K562 (cell line): Measurements from ENCODE around the gene CTDSP2. TPM values are rescaled to one million over a fixed set of nuclear protein-coding genes. Genes with fewer than 3 reads are reported as not detected.

ENCODE experiments used
- ATAC-seq: fragments of 200-7000 bp; cut with Tn5 transposase; 3 replicates; pipeline ENCODE4 v1.9.1; 2020; ENCODE audit warnings: moderate library complexity
- BruUV-seq: library from RNA; stranded (reverse); fragments of 400-500 nt; replicated peaks from 2 replicates; lab custom pipeline; 2021; lab: Mats Ljungman, UMichigan
- CTCF ChIA-PET: fragments of 300-600 bp; formaldehyde crosslinking; extraction: SDS; loops from one replicate; lab custom pipeline; 2021; ENCODE audit warnings: low intra/inter-chr PET ratio; lab: Yijun Ruan, JAX
- POLR2A ChIA-PET: fragments of 300-600, 350-650 bp; sonication (Branson Sonifier 250); formaldehyde crosslinking; extraction: SDS; loops from one replicate; lab custom pipeline; 2021; ENCODE audit warnings: antibody characterized with exemption, inconsistent platforms; lab: Yijun Ruan, JAX
- DNase-seq, 4 experiments: peaks; one replicate each; pipeline versions ENCODE4 v3.0.0 to v3.0.0-alpha.2; 2011 to 2018; ENCODE audit warnings: low spot score in 3 of 4, mixed read lengths in 3 of 4; ENCODE audit errors: extremely low read depth in 1 of 4
- FAIRE-seq: peaks from 2 replicates; lab custom pipeline; 2011; peaks lifted over from hg19 to GRCh38; lab: Jason Lieb, UNC
- H2AFZ ChIP-seq: 2 replicates; pipeline ENCODE4 v1.6.0; 2011; ENCODE audit warnings: low read depth, low read length, control low read depth, inconsistent platforms
- H3K27ac ChIP-seq: fragments of 200-600 bp; 3 replicates; pipeline ENCODE4 v1.8.0; 2011; ENCODE audit warnings: low read depth, mild to moderate bottlenecking, control low read depth, inconsistent platforms, low read length, moderate library complexity, mixed read lengths; ENCODE audit errors: extremely low read depth
- H3K27me3 ChIP-seq, 2 experiments: fragments of 300-600 bp in 1 of 2; 2 replicates in 1 of 2; 3 replicates in 1 of 2; pipeline versions ENCODE4 v1.6.0 to v1.8.0; 2011; ENCODE audit warnings: inconsistent platforms in 2 of 2, low read length in 2 of 2, mild to moderate bottlenecking in 1 of 2, mixed read lengths in 1 of 2, moderate library complexity in 1 of 2; ENCODE audit not compliant: control insufficient read depth in 2 of 2, insufficient read depth in 2 of 2
- H3K36me3 ChIP-seq: fragments of 300-600 bp; 3 replicates; pipeline ENCODE4 v1.8.0; 2011; ENCODE audit warnings: mild to moderate bottlenecking, low read length, inconsistent platforms; ENCODE audit not compliant: control insufficient read depth, insufficient read depth
- H3K4me1 ChIP-seq, 2 experiments: fragments of 200-600 bp in 1 of 2; replicated peaks in 1 of 2; 2 replicates in 1 of 2; 3 replicates in 1 of 2; pipeline versions ENCODE4 v1.5.1 to v1.8.0; 2011; ENCODE audit warnings: inconsistent platforms in 2 of 2, low read length in 2 of 2, mild to moderate bottlenecking in 1 of 2, mixed read lengths in 1 of 2, moderate library complexity in 1 of 2; ENCODE audit not compliant: control insufficient read depth in 2 of 2, insufficient read depth in 2 of 2
- H3K4me2 ChIP-seq: 2 replicates; pipeline ENCODE4 v1.6.1; 2011; ENCODE audit warnings: low read length, control low read depth, inconsistent platforms, mixed read lengths; ENCODE audit not compliant: insufficient read depth
- H3K4me3 ChIP-seq: fragments of 200-600 bp; sonication (generic), shearing (Covaris generic); 2 replicates; pipeline ENCODE4 v1.5.1; 2016; ENCODE audit warnings: control low read depth, inconsistent platforms
- H3K79me2 ChIP-seq: fragments of 200-600 bp; 3 replicates; pipeline ENCODE4 v1.8.0; 2011; ENCODE audit warnings: low read length, inconsistent platforms; ENCODE audit not compliant: control insufficient read depth, insufficient read depth
- H3K9ac ChIP-seq, 2 experiments: 2 replicates each; pipeline versions ENCODE4 v1.6.0 to v1.6.1; 2011; ENCODE audit warnings: low read depth in 2 of 2, low read length in 2 of 2, control low read depth in 1 of 2, inconsistent platforms in 1 of 2, mild to moderate bottlenecking in 1 of 2, mixed read lengths in 1 of 2; ENCODE audit not compliant: insufficient read depth in 1 of 2
- H3K9me1 ChIP-seq: one replicate; pipeline ENCODE4 v1.6.0; 2011; ENCODE audit warnings: inconsistent platforms, mild to moderate bottlenecking, low read length, moderate library complexity; ENCODE audit not compliant: control insufficient read depth, insufficient read depth
- H3K9me3 ChIP-seq: replicated peaks from 2 replicates; pipeline ENCODE4 v1.5.1; 2011; ENCODE audit warnings: low read depth, low read length, inconsistent platforms; ENCODE audit not compliant: control insufficient read depth, insufficient read depth
- H4K20me1 ChIP-seq: replicated peaks from 2 replicates; pipeline ENCODE4 v1.6.1; 2011; ENCODE audit warnings: low read length, inconsistent platforms, mixed read lengths; ENCODE audit not compliant: control insufficient read depth, insufficient read depth
- GABPB2 ChIP-seq: fragments of 250-450 bp; sonication (Bioruptor Pico); conservative IDR thresholded peaks from 2 replicates; pipeline ENCODE4 v1.5.1; 2021; ENCODE audit warnings: mild to moderate bottlenecking
- HNRNPK ChIP-seq: fragments of 200-400 bp; formaldehyde crosslinking; IDR thresholded peaks from one replicate; pipeline ENCODE4 v1.6.1; 2018; ENCODE audit warnings: mild to moderate bottlenecking, low read depth, low read length; ENCODE audit not compliant: poor library complexity, severe bottlenecking
- PYGO2 ChIP-seq: fragments of 450-650 bp; IDR thresholded peaks from 2 replicates; pipeline ENCODE4 v1.6.1; 2016; ENCODE audit warnings: mild to moderate bottlenecking, missing genetic modification characterization, moderate library complexity, missing compliant biosample characterization
- SIN3A ChIP-seq, 2 experiments: fragments of 150-350 bp in 1 of 2; IDR thresholded peaks; 2 replicates each; pipeline ENCODE4 v1.6.1; 2011 to 2016; ENCODE audit warnings: borderline replicate concordance in 2 of 2, low read depth in 2 of 2, low read length in 2 of 2, mild to moderate bottlenecking in 2 of 2, moderate library complexity in 2 of 2; ENCODE audit not compliant: control insufficient read depth in 1 of 2
- SMARCE1 ChIP-seq: fragments of 450-650 bp; IDR thresholded peaks from 2 replicates; pipeline ENCODE4 v1.7.1; 2016; ENCODE audit warnings: mild to moderate bottlenecking
- SP1 ChIP-seq: sonication (generic); formaldehyde crosslinking; IDR thresholded peaks from 2 replicates; pipeline ENCODE4 v1.8.1; 2022; ENCODE audit warnings: mild to moderate bottlenecking, missing genetic modification reagents
- TGIF2 ChIP-seq: sonication (generic); formaldehyde crosslinking; IDR thresholded peaks from 2 replicates; pipeline ENCODE4 v1.8.1; 2022; ENCODE audit warnings: mild to moderate bottlenecking, missing genetic modification reagents, moderate library complexity
- ZKSCAN3 ChIP-seq: fragments of 250-450 bp; sonication (Bioruptor Pico); IDR thresholded peaks from 2 replicates; pipeline ENCODE4 v1.4.0; 2020
- ZNF165 ChIP-seq: fragments of 250-450 bp; sonication (Bioruptor Pico); IDR thresholded peaks from 2 replicates; pipeline ENCODE4 v1.4.0; 2020; ENCODE audit warnings: borderline replicate concordance
- ZNF184 ChIP-seq: sonication (generic); formaldehyde crosslinking; IDR thresholded peaks from 2 replicates; pipeline ENCODE4 v1.5.0; 2020; ENCODE audit warnings: missing genetic modification reagents
- ZNF384 ChIP-seq: IDR thresholded peaks from 2 replicates; pipeline ENCODE4 v1.6.1; 2012; ENCODE audit warnings: low read depth, low read length, improper control_type of control experiment
- ZNF830 ChIP-seq: fragments of 250-450 bp; sonication (Bioruptor Pico); IDR thresholded peaks from 2 replicates; pipeline ENCODE4 v1.5.0; 2021; ENCODE audit warnings: mild to moderate bottlenecking
- WGBS: fragments of 100-300 bp; shearing (Covaris generic); methylation state at CpG from one replicate; pipeline ENCODE4 v1.1.6; 2016; ENCODE audit warnings: low coverage, mixed read lengths; ENCODE audit not compliant: insufficient coverage; ENCODE audit errors: missing lambda C conversion rate; 5-methylcytosine and 5-hydroxymethylcytosine counted together
- in situ Hi-C: fragments of 300-500 bp; cut with MboI; formaldehyde crosslinking; loops from 4 replicates; pipeline ENCODE4 v1.15.0; 2018; ENCODE audit warnings: inconsistent platforms, mixed read lengths
- intact Hi-C: fragments of 100-400 bp; cut with micrococcal nuclease; formaldehyde crosslinking; loops from 2 replicates; pipeline ENCODE4 v1.14.2; 2022
- polyA plus RNA-seq, 8 experiments: library from polyadenylated mRNA; depleted of rRNA in 4 of 8; stranded (reverse) in 5 of 8; unstranded in 3 of 8; fragments of >200 nt; fragmentation: Nextera tagmentation in 2 of 8; fragmentation: Illumina TruSeq in 1 of 8; extraction: Ambion mirVana in 2 of 8; extraction: Trizol in 1 of 8; gene quantifications; 2 replicates each; pipeline versions ENCODE4 v1.2.1 to v1.2.3, GENCODE V29; 2011 to 2014; ENCODE audit warnings: inconsistent platforms in 1 of 8, missing spikeins in 1 of 8
- total RNA-seq, 7 experiments: library from RNA; depleted of rRNA in 6 of 7; stranded (reverse); fragments of >200 nt in 6 of 7; fragmentation: Illumina TruSeq in 2 of 7; extraction: Trizol in 2 of 7; gene quantifications; 2 replicates each; pipeline versions ENCODE4 v1.2.1 to v1.2.3, GENCODE V29; 2011 to 2021; ENCODE audit warnings: low replicate concordance in 1 of 7

Gene CTDSP2
- total and polyA plus RNA-seq, 9 of the 15 experiments (the other 6 are each of a cell fraction or from before 2014, with no cell fraction given) = 20.4 to 108 (median 47.7) TPM

GRCh38 chr12:57834086-57834876, 12.2 kb downstream of the CTDSP2 start:
- WGBS = 31% methylated on average over 1 of the region's 1 CpG
- H3K27me3 ChIP-seq = no peaks in the 10 kb centered on the region
- in situ Hi-C loops (no loop called here), intact Hi-C loops (no loop called here)
- peaks cover 38% of the 10 kb centered on the region in 2 experiments for H3K4me1 ChIP-seq
- peak overlapping the region in 1 of 2 experiments; percentile 21; a peak in 1 of 4 replicates for H3K9ac ChIP-seq
- BruUV-seq = no TSS peak
- H3K36me3 ChIP-seq = peaks cover 17% of the 10 kb centered on the region; the same call in 2 of the 3 replicates
- no peaks in the 10 kb centered on the region for H3K9me3 ChIP-seq
- H3K79me2 ChIP-seq = peaks cover 91% of the 10 kb centered on the region
- TF ChIP-seq HNRNPK (no peak), SMARCE1 (no peak), TGIF2 (no peak), ZNF830 (CRISPR knock-in tag) (no peak), ZKSCAN3 (CRISPR knock-in tag) (no peak), SIN3A (IDR thresholded peaks at IDR 0.05; ENCODE audit: borderline replicate concordance in 2 of 2, control insufficient read depth in 1 of 2, low read depth in 2 of 2, low read length in 2 of 2) (no peak), ZNF384 (no peak), ZNF165 (CRISPR knock-in tag) (no peak), PYGO2 (tag) (no peak), SP1 (CRISPR knock-in tag) (no peak), ZNF184 (CRISPR knock-in tag) (no peak), GABPB2 (CRISPR knock-in tag) (no peak)
- no peak overlapping the region for H3K4me2 ChIP-seq
- peaks cover 74% of the 10 kb centered on the region for H4K20me1 ChIP-seq
- no peak overlapping the region for H3K27ac ChIP-seq
- FAIRE-seq = no peak
- no peak for ATAC-seq
- DNase-seq = no peak
- H3K9me1 ChIP-seq = peaks cover 12% of the 10 kb centered on the region
- CTCF ChIA-PET = interaction anchor here (9.0 kb wide), 1 partner anchor 72 kb away, joined by 227 read pairs; no protein-coding TSS in a partner anchor
- no peak overlapping the region for H3K4me3 ChIP-seq
- no peak overlapping the region for H2AFZ ChIP-seq
- POLR2A ChIA-PET = interaction anchor here (0.8 to 3.2 kb wide), 5 partner anchors 9 to 80 kb away, joined by 3 to 30 read pairs (median 5); no protein-coding TSS in a partner anchor
